IPS-18a (cell line): Measurements from ENCODE around the gene CD81.

Experiments
- H3K27ac ChIP-seq: one replicate; pipeline ENCODE4 v1.5.1; 2013; ENCODE audit warnings: low read length
- H3K27me3 ChIP-seq: one replicate; pipeline ENCODE4 v1.6.1; 2013; ENCODE audit warnings: mild to moderate bottlenecking, low read length; ENCODE audit not compliant: control insufficient read depth, insufficient read depth
- H3K36me3 ChIP-seq: one replicate; pipeline ENCODE4 v1.6.1; 2013; ENCODE audit warnings: low read depth, low read length; ENCODE audit not compliant: control insufficient read depth
- H3K4me1 ChIP-seq: one replicate; pipeline ENCODE4 v1.6.1; 2013; ENCODE audit warnings: low read depth, low read length; ENCODE audit not compliant: control insufficient read depth
- H3K4me3 ChIP-seq: one replicate; pipeline ENCODE4 v1.5.1; 2013; ENCODE audit warnings: low read length
- H3K9ac ChIP-seq: one replicate; pipeline ENCODE4 v1.6.1; 2013; ENCODE audit warnings: mild to moderate bottlenecking, low read length, moderate library complexity
- H3K9me3 ChIP-seq: one replicate; pipeline ENCODE4 v1.6.1; 2013; ENCODE audit warnings: low read depth, low read length; ENCODE audit not compliant: control insufficient read depth

CD81 gene

DNA sequence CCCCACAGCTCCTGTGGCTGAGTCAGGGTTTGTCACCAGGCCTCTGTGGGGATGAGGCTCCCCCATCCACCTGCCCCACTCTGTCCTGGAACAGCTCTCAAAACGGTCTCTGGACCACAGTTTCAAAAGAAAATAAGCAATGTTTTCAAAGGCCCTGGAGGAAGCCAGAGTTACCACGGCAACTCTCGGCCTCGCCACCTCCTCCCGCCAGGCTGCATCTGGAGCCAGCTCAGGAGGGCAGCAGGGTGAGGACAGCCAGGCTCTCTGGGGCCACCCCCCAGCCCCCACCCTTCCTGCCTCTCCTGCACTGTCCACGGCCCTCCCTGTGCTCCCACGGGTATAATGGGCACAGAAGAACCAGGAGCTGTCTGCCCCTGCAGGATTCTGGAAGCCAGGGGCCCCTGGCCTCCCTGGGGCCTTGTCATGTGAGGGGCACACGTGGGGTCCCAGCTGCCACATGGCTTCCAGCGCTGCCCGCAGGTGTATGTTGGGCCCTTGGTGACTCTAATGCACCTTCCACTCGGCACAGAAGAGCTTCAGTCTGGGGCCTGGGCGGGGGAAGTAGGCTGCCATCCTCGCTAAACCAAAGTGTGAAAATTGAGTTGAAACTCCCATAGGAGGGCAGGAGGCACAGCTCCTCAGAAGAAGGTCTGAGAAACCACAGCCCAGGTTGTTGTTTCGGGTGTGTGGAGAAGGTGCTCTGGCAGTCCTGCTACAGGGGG lies 10.3 kb downstream of the CD81 start:
- H3K4me1 ChIP-seq: peaks cover 3% of the 10 kb centered on the region

GRCh38 chr11:2388431-2389376 lies 11.6 kb downstream of the CD81 start:
- H3K4me1 ChIP-seq: peaks cover 3% of the 10 kb centered on the region
- H3K27me3 ChIP-seq: no peaks in the 10 kb centered on the region
- peaks cover 3% of the 10 kb centered on the region for H3K36me3 ChIP-seq
- H3K9me3 ChIP-seq: no peaks in the 10 kb centered on the region
- H3K4me3 ChIP-seq: no peak overlapping the region
- H3K9ac ChIP-seq: no peak overlapping the region
- H3K27ac ChIP-seq: no peak overlapping the region

More for the DNA sequence above, 10.3 kb downstream of the CD81 start:
- Histone ChIP-seq H3K9me3 (no peaks in the 10 kb centered on the region), H3K4me3 (no peak overlapping the region), H3K36me3 (peaks cover 3% of the 10 kb centered on the region), H3K27ac (no peak overlapping the region), H3K9ac (no peak overlapping the region), H3K27me3 (no peaks in the 10 kb centered on the region)

DNA sequence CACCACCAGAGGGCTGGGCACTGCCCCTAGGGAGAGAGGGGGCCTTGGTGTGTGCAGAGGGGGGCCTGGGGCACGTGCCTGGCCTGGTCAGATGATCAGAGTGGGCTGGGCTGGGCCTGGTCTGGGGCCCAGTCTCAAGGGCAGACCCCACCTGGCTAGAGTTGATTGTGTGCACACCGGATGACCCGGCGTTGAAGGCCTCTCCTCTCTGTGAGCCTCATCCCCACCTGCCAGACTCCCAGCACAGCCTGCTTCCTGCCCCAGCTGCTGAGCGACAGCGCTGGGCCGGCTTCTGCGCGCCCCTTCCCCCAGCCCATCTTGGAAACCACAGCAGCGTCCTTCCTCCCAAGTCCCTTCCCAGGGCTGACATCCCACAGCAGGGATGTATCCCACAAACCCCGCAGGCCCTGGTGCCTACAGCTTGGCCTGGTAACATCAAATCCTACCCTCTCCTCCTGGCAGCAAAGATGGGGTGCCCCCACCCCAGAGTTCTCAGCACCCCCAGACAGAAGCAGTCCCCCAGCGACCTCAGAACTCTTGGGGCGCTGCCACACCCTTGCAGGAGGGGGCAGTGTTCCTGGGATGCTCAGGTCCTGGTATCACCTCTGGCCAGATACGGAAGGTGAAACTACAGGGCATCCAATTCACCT lies 12.4 kb downstream of the CD81 start:
- H3K4me3 ChIP-seq: no peak overlapping the region
- peaks cover 3% of the 10 kb centered on the region for H3K36me3 ChIP-seq

DNA sequence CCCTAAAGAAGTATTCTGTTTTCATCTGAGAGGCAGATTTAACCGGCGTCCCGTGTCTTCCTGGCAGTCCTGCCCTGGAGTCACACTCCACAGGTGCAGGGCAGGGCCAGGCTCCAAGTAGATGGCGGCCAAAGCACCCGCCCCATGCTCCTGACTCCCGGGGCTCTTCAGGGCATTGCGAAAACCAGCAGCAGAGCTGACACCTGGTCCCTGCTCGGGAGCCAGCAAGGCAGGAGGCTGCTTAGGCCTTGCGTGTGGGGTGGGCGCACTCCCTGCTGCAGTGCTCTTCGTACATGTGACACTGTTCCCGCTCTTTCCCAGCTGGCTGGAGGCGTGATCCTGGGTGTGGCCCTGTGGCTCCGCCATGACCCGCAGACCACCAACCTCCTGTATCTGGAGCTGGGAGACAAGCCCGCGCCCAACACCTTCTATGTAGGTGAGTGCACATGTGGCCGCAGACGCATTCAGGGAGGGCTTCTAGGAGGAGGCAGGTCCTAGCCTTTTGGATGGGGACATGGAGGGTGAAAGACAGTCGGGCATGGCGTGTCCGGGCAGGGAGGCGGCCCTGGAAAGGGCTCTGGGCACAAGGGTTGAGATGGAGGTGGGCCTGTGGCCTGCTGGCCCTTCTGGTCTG lies 13.1 kb downstream of the CD81 start:
- Histone ChIP-seq H3K4me1 (peaks cover 3% of the 10 kb centered on the region), H3K9ac (no peak overlapping the region), H3K27me3 (no peaks in the 10 kb centered on the region), H3K4me3 (no peak overlapping the region), H3K36me3 (peaks cover under 1% of the 10 kb centered on the region), H3K9me3 (no peaks in the 10 kb centered on the region), H3K27ac (no peak overlapping the region)

More for the DNA sequence above, 12.4 kb downstream of the CD81 start:
- Histone ChIP-seq H3K4me1 (peaks cover 3% of the 10 kb centered on the region), H3K27ac (no peak overlapping the region), H3K9me3 (no peaks in the 10 kb centered on the region), H3K27me3 (no peaks in the 10 kb centered on the region), H3K9ac (no peak overlapping the region)

DNA sequence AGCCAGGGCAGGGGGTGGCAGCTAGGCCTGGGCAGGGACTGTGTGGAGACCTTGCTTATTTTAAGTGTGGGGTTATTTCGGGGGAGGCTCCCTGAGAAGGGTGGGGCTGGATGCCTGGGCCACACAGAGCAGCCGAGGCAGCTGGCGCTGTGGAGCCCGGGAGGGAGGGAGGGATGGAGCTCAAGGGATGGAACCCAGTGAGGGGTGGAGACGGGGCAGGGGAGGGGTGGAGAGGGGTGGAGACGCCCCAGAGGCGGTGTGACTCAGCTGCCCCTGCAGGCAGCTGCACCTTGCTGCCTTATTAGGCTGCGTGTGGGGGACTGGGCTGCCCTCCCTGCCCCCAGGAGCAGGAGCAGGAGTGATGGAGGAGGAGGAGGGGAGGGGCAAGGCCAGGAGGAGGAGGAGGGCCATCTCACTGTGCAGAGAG lies 13.6 kb downstream of the CD81 start:
- no peaks in the 10 kb centered on the region for H3K9me3 ChIP-seq
- no peak overlapping the region for H3K4me3 ChIP-seq
- peaks cover 3% of the 10 kb centered on the region for H3K4me1 ChIP-seq
- H3K27ac ChIP-seq: no peak overlapping the region
- H3K27me3 ChIP-seq: no peaks in the 10 kb centered on the region
- H3K36me3 ChIP-seq: no peaks in the 10 kb centered on the region
- H3K9ac ChIP-seq: no peak overlapping the region

GRCh38 chr11:2391181-2391975 lies 14.3 kb downstream of the CD81 start:
- no peaks in the 10 kb centered on the region for H3K27me3 ChIP-seq
- no peaks in the 10 kb centered on the region for H3K9me3 ChIP-seq
- H3K4me1 ChIP-seq: peaks cover 3% of the 10 kb centered on the region
- no peak overlapping the region for H3K4me3 ChIP-seq
- no peak overlapping the region for H3K27ac ChIP-seq
- no peaks in the 10 kb centered on the region for H3K36me3 ChIP-seq
- H3K9ac ChIP-seq: no peak overlapping the region

- H3K4me1 ChIP-seq: peaks cover 3% of the 10 kb centered on the region
- no peak overlapping the region for H3K27ac ChIP-seq
- H3K27me3 ChIP-seq: no peaks in the 10 kb centered on the region
- H3K4me3 ChIP-seq: no peak overlapping the region
- no peaks in the 10 kb centered on the region for H3K9me3 ChIP-seq
- H3K36me3 ChIP-seq: peaks cover 4% of the 10 kb centered on the region
- no peak overlapping the region for H3K9ac ChIP-seq
Measured at GRCh38 chr11:2392241-2392959, 15.3 kb downstream of the CD81 start.

DNA sequence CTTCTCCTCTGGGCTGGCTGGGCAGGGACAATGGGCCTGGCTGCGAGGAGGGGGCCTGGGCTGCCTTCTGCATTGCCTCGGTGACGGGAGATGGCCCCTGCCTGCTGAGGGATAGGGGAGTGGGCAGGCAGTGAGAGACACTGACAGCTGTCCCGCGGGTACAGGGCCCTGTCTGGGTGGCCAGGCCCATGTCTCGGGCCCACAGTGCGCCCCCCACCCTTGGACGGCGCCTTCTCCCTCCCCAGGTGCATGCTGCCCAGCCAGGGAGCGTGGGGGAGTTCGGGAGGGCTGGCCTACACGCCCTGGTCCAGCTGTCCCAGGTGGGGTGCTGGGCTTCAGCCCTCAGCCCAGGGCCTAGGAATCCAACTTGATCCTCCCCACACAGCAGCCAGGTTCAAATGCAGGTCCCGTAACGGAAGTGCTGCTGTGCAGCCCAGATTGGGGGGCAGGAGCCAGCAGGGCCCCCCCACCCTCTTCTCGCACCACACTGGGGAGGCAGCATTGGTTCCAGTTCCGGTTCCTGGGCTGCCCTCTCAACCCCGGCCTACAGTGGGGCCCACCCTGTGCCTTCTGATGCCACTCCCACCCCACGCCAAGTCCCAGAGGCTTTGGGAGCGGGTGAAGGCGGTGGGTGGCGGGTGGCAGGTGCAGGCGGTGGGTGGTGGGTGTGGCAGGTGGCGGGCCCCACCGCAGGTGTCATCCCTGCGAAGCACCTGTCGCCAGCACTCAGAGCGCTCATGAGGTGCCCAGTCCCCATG lies 16.2 kb downstream of the CD81 start:
- Histone ChIP-seq H3K4me1 (peaks cover 3% of the 10 kb centered on the region), H3K9me3 (no peaks in the 10 kb centered on the region), H3K27me3 (no peaks in the 10 kb centered on the region), H3K36me3 (peaks cover 4% of the 10 kb centered on the region), H3K27ac (no peak overlapping the region), H3K9ac (no peak overlapping the region), H3K4me3 (no peak overlapping the region)

DNA sequence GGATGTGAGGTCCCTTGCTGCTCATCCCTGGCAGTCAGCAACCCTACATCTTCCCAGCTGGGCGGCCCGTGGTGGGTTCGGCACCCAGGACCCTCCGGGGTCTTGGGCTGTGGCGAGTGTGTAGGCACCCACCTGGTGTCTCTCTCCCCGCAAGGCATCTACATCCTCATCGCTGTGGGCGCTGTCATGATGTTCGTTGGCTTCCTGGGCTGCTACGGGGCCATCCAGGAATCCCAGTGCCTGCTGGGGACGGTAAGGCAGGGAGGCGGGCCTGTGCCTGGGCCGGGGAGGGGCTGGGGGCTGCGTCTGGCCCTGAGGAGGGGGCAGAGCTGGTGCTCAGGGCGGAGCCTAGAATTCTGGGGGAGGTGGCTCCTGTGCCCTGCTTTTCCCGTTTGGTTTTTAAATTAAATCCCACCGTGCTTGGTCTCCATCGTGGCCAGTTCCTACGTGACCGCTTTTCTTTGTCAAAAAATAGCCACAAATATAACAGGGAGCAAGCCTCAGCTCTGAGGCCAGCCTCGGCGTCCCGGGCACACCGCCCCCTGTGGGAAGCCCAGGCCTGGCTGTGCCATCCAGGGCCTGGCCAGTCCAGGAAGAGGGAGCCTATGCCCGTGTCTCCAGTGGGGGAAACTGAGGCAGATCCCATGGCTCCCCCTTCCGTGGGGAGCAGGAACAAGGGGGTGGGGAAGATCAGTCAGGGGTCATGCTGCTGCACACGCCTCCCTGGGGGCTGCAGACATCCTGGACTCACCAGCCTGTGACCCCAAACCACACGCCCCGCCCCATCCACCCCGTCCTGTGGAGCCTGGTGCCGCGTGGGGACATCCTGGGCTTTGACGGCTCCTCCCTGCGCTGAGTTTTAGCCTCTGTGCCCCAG lies 17.1 kb downstream of the CD81 start:
- no peak overlapping the region for H3K9ac ChIP-seq
- no peak overlapping the region for H3K4me3 ChIP-seq
- H3K36me3 ChIP-seq: peaks cover 4% of the 10 kb centered on the region
- no peaks in the 10 kb centered on the region for H3K9me3 ChIP-seq
- H3K27me3 ChIP-seq: no peaks in the 10 kb centered on the region
- no peak overlapping the region for H3K27ac ChIP-seq
- H3K4me1 ChIP-seq: peaks cover 2% of the 10 kb centered on the region
